Ureter (tissue), 1 donor: ENCODE measurements around the gene MLX. TPM values are rescaled to one million over a fixed set of nuclear protein-coding genes. Genes with fewer than 3 reads are reported as not detected.
"Not testable (repeated sequence)": the region's sequence is repeated elsewhere in the genome, so short reads cannot be mapped to it uniquely, and the experiment has no call there.

Experiments used
- DNase-seq: peaks from one replicate; pipeline ENCODE4 v3.0.0-alpha.2; 2020; ENCODE audit warnings: low spot score
- total RNA-seq: library from RNA; stranded (reverse); gene quantifications from one replicate; pipeline ENCODE4 v1.2.4, GENCODE V29; 2023
- donor health status: DM: yes; HTN: yes; CAD: no.

Gene MLX
- total RNA-seq, 1 donor from 2014 or later = 53.8 TPM

DNA sequence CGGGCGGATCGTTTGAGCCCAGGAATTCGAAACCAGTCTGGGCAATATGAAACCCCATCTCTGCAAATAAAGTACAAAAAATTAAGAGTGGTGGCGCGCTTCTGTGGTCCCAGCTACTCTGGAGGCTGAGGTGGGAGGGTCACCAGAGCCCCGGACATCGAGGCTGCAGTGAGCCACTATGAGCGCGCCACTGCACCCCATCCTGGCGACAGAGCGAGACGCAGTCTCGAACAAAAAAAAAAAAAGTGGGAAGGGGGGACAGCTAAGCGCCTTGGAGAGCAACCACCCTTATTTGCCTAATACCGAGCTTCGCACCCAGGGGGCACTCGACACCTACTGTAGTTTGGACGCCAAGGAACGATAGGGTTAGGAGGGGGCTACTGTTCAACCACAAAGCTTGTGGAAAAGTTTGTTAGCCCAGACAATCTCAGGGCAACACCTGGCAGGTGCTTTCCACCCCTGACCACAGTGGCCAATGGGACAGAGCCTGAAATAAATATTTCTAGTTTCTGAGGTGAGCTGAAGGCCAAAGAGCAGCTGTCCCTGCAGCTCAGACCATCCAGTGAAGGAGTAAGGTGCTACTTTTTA is 11.5 kb downstream of the MLX start:
- peak; percentile 83 for DNase-seq

DNA sequence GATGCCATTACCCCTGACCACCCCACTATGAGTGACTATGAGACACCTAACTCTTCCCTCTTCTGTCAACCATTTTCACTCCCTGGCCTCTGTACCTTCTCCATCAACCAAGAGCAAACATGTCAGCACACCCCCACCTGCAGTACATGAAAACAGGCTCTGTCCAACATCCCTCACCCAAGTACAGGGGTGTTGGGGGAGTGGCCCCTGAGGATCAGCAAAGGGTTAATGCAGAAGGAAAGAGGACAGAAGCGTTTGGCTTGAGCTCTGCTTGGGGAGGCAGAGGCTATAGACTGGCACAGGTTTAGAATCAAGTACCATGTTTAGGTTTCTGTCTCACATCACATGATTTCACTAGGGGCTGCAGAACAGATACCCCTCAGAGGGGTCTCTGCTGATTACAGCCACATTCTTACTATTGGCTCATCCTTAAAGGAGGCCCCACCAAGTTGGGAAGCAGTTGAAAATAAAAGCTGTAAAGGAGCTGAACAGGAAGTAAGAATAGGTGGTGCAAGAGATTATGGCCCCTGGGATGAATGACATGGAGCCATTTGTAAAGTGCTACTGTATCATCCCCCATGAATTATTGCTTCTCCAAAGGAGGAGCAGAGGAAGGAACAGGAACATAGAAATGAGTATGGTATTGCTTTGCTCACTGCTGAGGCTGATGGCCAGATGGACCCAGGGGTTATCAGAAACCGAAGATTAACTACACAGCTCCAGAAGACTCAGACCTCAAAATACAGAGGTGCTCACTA is 13.1 kb downstream of the MLX start:
- DNase-seq = no peak

DNA sequence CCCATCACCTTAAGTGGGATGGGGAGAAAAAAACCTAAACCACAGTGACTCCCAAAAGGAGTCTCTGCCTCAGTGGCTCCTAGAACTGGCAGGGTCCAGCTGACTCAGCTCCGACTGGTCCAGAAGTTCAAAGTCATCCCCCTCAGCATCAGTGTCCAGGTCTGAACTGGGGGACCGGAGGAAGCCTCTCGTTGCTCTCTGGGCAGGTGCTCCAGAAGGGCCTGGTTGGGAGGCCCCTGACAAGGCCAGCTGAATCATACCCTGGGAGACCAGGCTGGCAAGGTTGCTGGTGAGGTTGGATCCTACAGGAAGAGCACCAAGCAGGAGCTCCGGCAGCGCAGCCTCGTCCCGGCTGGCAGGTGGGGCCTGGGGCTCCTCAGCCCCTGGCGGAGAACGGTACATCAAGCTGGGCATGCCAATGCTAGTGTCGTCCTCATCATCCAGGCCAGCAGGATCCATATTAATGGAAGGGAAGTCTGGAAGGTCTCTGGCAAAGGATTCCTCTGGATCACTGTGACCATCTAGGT is 14.9 kb downstream of the MLX start:
- DNase-seq = no peak

DNA sequence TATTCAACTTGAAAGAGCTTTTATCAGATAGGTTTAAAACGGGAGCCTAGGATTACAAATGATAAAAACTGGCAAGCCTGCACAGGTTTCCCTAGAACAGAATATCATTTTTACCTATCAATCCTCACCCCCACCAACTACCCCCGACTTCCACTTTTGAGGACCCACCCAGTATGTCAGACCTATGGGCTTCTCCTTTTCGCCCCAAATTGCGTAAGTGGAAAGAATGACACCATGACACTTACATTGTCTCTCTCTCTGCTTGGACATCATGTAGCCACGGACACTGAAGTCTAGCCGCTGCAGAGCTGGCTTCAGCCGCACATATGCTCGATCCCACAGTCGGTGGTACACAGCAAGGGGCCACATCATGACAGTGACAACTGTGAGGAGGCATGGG is 18.0 kb downstream of the MLX start:
- DNase-seq = no peak

DNA sequence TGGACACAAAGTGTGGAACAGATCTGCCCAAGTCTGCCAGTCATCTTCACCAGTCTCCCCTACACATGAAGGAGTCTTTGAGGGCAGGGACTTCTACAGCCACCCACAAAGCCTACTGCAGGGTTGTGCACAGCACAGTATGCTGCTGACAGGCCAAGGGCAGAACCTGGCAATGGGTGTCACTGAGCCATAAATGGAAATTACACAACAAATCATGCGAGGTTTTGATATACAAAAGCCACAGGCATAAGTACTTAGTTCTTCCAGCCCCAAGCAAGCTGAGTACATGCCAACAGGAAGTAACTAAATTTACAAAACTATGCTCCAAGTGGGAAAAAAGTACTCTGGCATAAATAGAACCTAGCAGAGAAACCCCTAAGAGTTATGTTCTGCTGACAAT is 18.5 kb downstream of the MLX start:
- no peak for DNase-seq

DNA sequence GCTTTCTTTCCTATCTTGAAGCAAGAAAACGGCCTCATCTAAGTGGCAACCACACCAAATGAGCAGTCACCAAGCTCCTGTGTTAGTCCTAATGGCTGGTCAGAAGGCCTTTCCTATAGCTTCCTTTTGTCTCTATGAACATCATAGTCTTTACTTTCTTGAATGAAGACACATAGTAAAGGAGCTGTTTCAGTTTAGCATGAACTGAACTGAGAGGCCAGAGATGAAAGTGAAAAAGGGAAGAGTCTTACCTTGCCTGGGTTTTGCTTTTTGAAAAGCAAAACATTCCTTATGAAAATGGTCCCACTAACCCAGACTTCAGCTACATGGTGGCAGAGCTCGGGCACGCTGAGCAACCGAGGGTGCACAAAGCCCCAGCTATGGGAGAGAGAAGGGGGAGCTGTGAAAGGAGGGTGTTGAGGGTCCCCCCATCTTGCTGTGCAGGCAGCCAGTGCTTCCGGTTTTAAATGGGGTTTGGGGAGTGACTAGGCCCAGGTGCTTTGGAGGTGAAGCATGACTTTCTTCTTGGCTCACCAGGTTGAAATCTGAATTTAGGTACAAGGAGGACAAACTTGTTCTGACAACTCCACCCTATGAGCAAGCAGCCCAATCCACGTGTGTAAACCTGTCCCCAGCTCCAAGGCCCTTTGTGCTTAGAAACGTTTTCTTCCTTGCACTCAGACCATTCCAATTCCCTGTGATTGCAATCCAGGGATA is 19.8 kb downstream of the MLX start:
- DNase-seq = peak; percentile 63

DNA sequence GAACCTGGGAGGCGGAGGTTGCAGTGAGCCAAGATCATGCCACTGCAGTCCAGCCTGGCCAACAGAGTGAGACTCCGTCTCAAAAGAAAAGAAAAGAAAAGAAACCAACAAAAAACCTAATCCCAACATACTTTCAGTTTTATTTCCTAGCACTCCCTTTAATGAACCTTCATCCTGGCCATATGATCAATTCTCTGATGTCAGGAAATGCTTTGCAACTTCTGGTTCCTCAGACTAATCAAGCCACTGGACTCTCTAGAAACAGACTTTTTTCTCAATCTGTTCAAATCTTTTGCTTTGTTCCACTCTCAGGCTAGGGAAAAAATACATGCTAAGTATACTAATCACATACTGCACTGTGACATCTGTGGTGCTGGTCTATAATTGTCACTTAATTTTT is 24.0 kb downstream of the MLX start:
- no peak for DNase-seq

DNA sequence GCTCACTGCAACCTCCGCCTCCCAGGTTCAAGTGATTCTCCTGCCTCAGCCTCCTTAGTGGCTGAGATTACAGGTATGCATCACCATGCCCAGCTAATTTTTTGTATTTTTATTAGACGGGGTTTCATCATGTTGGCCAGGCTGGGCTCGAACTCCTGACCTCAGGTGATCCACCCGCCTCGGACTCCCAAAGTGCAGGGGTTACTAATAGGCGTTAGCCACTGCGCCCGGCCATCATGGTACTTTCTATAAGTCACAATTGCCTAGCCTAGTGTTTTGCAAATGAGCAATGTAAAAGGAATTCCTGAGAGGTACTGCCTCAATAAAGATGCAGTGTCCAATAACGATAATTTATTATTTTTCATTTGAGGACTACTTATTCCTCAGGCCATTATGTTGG is 24.5 kb downstream of the MLX start:
- DNase-seq = no peak

DNA sequence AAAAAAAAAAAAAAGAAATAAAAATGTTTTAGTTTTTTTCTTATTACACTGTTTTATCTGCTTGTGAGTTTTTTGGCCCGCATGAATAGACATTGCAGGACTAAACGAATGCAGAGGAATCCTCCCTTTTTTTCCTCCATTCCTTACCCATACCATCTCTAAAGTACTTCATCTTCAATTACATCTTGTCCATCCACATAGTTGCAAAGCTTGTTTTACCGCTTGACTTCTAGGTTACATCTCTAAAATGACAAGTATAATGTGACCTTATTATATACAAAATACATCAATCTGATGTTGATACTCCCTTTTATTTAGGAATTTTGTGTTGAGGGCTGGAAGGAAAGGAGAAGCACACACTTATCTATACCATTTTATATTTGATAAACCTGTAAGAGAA is 29.5 kb downstream of the MLX start:
- DNase-seq = no peak

DNA sequence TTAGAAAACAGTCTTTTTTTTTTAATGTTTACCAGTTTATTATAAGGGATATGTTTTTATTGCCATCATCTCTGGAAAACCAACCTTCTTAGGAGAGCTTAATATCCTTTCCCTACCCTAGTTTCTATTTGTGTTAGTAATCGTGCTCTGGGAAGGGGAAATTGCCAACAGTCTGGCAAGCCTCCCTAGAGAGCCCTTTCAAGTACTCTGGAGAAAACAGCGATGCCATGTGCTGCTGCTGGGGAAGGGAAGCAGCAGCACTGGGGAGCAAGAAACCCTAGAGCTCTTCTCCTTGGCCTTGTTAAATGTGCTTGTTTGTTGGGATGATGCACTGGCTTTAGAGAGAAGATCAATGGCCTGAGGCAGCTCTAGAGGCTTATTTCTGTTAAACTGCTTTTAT is 32.0 kb downstream of the MLX start:
- no peak for DNase-seq

DNA sequence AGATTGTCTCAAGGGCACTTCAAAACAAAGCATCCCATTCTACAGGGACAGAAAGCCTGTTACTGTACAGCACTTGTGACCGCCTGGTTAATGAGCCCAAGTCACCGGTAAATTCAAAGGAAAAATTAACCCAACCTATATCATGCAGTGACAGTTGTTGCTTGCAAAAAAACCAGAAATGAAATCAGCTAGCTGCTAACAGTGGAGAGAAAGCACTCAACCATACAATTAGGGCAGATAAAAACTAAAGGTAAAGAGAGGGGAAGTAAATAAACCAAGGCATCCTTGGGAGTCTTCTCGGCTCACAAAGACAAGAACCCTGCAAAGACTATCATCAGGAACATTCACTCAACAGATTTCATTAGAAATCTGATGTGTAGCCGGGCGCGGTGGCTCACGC is 36.4 kb downstream of the MLX start:
- DNase-seq = no peak

DNA sequence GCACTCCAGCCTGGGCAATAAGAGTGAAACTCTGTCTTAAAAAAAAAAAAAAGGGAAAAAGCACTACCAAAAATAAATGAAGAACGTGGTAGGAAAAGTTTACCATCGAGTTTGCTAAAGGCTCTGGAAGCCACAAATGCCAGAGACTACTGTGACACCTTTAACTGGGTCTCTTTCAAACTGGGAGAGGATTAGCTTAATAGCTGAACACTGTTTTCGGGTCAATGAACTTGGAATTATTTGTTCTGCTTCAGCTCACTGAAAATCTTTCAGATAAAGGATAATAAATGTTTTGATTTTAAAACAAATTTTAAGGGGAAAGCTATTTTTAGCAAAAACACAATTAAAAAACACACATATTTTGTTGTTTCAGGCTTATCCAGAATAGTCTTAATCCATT is 40.9 kb downstream of the MLX start:
- no peak for DNase-seq

DNA sequence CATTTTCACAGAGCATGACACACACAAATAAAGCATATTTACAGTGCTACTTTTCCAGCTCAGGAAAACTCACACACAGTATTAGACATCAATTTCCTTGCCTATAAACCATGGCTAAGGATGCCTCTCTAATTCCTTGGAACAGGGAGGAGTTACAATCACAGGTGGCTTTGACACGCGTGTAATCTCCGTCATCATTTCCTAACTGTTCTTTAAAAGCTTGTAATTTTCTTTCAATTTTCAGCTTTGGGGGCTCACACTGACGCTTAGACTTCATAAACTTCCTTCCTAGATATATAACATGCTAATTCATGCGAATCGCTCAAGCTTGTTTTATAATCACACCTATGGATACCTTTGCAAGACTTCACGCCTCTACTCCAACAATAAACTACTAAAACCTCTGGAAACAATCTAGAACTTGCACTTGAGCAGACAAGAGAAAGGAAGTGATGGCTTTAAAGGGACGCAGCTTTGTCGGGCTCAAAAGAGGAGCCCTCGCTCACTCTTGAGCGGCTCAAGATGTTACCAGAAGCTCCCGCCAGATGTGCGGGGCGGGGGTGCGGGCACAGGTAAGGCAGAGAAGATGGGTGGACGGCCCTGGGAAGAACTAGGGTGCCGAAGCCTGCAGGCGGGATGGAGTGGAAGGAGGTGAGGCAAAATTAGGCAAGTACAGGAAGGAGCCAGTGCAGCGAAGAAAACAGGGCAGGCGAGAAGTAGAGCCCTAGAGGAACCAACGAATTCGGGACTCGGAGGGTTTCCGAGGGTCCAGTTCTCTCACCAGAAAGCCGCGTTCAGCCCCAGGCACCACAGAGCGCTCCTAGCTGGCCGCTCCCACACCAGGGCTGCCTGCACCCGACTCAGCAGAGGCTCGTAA is 41.6 kb downstream of the MLX start:
- DNase-seq = no peak

DNA sequence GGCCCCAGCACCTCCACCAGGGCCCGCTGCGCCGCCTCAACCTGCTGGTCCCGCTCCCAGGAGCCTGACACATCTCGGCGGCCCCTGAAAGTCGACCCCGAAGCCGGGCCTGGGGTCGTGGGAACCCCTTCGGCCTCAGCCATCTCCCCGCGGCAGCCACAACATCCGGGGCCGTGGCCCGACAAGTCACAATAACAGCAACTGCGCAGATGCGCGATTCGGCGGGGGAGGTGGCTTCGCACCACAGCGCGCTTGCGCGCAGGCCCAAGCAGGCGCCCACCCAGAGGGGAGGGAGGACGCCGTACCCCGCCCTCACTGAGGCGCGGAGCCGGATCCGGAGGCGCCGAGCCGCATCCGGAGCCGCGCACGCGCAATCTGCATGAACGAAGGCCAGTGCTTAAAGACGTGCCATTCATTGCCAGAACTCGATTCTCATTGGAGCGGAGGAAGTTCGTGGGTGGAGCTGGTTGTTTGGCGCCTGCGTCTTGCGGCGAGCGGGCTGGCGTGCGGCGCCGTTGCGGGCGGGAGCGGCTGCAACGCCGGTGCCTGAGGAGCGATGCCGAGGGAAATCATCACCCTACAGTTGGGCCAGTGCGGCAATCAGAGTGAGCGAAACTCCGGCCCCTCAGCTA is 42.4 kb downstream of the MLX start, which contains the start of the genes RETREG3 and TUBG1:
Gene RETREG3, minus strand, starts transcription at position 193 of the 632 bp plus-strand sequence. Its CDS starts 50 bp downstream, at position 143.
Gene TUBG1, plus strand, starts transcription at position 502 of the 632 bp plus-strand sequence. Its CDS starts 55 bp downstream, at position 557.
- peak; percentile 98 for DNase-seq

DNA sequence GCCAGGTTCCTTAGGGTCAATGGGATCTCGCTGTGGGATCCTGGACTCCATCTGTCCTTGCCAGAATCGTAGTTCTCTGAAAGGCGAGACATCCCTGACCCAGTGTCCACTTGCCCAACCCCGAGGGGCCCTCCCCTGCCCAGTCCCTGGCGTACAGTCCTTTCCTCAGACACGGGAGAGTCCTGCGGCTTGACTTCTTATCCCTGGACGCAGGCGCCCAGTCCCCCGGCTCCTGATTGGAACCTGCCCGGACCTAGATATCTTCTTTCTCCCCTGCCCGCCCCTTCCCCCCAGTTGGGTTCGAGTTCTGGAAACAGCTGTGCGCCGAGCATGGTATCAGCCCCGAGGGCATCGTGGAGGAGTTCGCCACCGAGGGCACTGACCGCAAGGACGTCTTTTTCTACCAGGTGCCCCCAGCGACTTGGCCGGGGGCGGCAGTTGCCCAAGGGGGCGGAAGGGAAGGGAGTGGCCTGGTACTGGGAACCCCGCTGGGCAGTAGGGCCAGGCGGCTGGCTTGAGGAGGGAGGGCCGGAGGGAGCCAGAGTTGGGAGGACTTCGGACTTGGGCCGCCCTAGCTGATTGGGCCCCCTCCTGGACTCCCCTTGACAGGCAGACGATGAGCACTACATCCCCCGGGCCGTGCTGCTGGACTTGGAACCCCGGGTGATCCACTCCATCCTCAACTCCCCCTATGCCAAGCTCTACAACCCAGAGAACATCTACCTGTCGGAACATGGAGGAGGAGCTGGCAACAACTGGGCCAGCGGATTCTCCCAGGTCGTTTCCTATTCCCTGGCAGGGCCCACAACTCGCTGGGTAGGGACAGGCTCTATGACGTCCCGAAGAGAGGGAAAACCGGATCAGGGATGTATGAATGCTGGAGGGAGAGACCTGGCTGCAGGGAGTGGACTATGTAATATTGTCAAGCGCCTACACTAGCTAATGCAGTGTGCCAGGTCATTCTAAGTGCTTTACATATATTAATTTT is 43.2 kb downstream of the MLX start:
- DNase-seq = not testable (repeated sequence)

DNA sequence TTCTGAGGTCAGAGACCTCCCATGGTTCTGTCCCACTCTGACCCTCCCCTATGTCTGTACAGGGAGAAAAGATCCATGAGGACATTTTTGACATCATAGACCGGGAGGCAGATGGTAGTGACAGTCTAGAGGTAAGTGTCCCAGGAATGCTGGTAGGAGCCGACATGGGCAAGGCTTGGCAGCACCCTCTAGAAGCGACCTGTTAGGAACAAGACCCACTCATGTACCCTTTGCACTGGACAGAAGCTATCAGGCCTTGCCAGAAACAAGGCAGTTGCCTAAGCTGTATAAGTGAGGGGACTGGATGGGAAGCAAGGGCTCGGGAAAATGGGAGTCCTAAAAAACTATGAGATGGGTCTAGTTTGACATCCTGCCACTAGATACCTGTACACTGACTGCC is 45.1 kb downstream of the MLX start:
- no peak for DNase-seq

DNA sequence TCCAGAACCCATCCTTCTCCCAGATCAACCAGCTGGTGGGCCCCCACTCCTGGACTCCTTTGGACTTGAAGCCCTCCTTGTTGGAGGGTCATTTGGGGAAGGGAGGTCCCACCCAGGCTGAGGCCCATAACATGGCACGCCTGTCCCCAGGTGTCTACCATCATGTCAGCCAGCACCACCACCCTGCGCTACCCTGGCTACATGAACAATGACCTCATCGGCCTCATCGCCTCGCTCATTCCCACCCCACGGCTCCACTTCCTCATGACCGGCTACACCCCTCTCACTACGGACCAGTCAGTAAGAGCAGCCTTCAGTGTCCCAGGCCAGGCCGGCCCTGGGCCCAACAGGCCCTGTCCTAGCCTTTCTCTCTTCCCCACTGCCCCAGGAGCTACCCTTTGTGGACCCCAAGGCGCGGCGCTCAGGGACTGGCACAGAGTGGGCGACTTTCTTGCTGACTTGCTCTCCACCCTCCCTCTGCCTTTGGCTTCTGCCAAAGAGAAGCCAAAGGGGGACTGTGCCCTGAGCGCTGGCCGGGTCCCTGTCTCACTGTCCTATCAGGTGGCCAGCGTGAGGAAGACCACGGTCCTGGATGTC is 46.9 kb downstream of the MLX start:
- no peak for DNase-seq

DNA sequence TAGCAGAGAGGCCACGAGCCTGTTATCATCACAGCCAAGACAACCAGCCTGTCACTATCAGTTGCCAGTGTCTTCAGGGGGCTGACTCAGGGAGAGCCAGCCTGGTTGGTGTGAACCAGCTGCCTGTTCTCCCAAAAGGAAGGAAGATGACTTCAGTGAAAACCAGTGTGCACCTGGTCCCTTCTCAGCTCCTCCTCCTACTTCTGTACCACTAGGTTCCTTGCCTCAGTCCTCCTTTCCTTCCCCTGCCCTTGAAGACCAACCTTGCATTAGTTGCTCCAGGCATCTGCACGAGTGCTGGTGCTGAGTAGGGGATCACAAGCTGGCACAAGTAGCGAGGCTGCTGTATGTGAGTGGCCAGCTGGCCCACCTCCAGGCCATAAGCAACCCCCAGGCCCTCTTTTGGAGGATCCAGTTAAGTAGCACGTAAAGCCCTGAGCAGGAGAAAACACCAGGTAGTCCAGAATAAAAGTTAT is 51.1 kb downstream of the MLX start:
- no peak for DNase-seq

DNA sequence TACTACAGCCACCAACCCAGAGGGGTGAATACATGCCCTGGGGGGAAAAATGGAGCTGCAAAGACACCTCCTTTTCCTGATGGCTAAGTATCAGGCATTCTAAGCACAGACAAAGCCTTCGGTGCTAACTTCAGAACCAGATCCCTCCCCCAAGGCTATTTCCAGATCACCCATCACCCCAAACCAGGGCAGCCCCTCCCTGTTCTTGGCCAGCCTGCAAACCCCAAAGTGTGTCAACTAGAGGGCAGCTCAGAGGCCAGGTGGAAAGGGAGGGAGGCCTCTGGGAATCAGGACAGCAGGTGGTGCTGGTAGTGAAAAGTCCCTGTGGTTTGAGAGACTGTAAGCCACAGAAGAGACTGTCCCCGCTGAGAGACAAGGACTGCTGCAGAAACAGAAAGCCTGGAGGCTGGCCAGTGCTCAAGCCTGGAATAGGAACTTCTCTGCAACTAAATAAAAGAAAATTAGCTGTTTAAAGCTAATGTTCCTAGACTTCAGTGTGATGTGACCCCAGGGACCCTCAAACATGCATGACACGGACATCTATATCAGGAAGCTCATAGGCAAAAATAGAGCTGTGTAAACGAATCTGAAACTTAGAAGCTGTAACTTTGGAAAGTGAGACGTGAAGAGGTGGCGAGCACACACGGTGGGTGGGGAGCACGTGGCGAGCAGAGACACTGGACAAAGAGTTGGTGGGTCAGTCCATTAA is 51.7 kb downstream of the MLX start:
- DNase-seq = peak; percentile 56
